ENCODE data around the gene PML. TPM values are rescaled to one million over a fixed set of nuclear protein-coding genes. Genes with fewer than 3 reads are reported as not detected.

Gene PML
- polyA plus RNA-seq, 1 donor (not counting 4 experiments of a cell fraction or from before 2014, with no cell fraction given) = 20.5 TPM

DNA sequence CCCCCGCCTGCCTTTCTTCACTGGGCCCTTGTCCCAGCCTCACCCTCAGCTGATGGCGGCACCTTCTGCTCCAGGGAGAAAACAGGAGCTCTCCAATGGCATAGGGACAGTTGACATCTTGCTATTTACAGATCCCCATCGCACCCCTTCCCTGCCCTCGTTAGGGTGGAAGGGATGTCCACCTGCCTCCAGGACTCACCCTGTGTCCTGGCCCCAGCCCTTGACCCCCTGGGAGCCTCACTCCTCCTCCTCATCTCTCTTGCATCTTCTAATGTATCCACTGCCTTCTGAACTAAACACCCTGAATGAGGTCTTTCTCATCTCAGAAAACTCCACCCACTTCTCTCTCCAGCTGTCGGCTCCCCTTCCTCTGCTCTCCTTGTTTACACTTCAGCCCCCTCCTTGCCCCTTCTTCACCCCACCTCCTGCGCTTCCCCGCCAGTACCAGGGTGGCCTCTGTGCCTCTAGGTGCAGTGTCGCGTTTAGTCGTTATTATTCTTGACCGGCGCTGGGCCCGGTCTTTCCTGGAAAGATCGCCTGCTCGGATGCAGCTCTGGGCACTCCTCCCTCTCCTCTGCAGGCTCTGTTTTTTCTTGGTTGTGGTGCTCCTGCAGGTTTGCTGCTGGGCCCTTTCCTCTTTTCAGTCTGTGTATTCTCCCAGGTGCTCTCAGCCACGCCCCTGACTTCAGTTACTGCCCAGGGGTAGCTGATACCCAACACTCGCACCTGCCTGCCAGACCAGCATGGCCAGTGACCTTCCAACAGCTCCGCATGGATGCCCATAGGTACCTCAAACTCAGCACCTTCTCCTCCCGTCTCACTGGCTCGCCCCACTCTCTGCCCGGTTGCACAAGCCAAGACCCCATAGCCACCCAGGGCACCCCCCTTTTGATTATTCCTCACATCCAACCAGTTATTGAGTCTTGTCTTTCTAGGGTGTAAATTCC is 42.9 kb downstream of the PML start:
- H3K4me3 ChIP-seq (ENCODE audit: control insufficient read depth in 2 of 3, extremely low read depth in 1 of 3, insufficient read depth in 2 of 3, low read depth in 1 of 3, low read length in 3 of 3) = no peak overlapping the region
- dilution Hi-C loops (cut with MboI; ENCODE audit: extremely low pct_ligation_motif_present, low sequenced_read_pairs) = no loop called here
- TF ChIP-seq, protein P1, sequence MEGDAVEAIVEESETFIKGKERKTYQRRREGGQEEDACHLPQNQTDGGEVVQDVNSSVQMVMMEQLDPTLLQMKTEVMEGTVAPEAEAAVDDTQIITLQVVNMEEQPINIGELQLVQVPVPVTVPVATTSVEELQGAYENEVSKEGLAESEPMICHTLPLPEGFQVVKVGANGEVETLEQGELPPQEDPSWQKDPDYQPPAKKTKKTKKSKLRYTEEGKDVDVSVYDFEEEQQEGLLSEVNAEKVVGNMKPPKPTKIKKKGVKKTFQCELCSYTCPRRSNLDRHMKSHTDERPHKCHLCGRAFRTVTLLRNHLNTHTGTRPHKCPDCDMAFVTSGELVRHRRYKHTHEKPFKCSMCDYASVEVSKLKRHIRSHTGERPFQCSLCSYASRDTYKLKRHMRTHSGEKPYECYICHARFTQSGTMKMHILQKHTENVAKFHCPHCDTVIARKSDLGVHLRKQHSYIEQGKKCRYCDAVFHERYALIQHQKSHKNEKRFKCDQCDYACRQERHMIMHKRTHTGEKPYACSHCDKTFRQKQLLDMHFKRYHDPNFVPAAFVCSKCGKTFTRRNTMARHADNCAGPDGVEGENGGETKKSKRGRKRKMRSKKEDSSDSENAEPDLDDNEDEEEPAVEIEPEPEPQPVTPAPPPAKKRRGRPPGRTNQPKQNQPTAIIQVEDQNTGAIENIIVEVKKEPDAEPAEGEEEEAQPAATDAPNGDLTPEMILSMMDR (optimal IDR thresholded peaks at IDR 0.05 in 1 of 3, IDR thresholded peaks at IDR 0.05 in 1 of 3, conservative IDR thresholded peaks at IDR 0.05 in 1 of 3; ENCODE audit: extremely low read depth in 1 of 3, insufficient read depth in 2 of 3, low read length in 3 of 3) = no peak
- no peak for TF ChIP-seq EZH2 (IDR thresholded peaks at IDR 0.05; ENCODE audit: low read length)
- no peaks in the 10 kb centered on the region for H3K9me3 ChIP-seq (ENCODE audit: control insufficient read depth, low read depth, low read length)
- peaks cover 3% of the 10 kb centered on the region for H3K4me1 ChIP-seq (ENCODE audit: control insufficient read depth, extremely low read depth, insufficient read depth, low read length)
- DNase-seq (ENCODE audit: low read depth, low spot score) = no peak
- H3K27ac ChIP-seq (ENCODE audit: control insufficient read depth, insufficient read depth, low read length) = no peak overlapping the region
- no peaks in the 10 kb centered on the region for H4K20me1 ChIP-seq (ENCODE audit: control insufficient read depth, extremely low read depth, insufficient read depth, low read length)
- H3K36me3 ChIP-seq (ENCODE audit: control insufficient read depth in 2 of 2, extremely low read depth in 1 of 2, insufficient read depth in 2 of 2, low read length in 2 of 2) = peaks cover 37 to 46% of the 10 kb centered on the region in 2 experiments
- no peak overlapping the region for H2AFZ ChIP-seq (ENCODE audit: control insufficient read depth, low read length)
- H3K9me1 ChIP-seq (ENCODE audit: control insufficient read depth, extremely low read depth, insufficient read depth, low read length) = no peaks in the 10 kb centered on the region
- no peaks in the 10 kb centered on the region for H3K27me3 ChIP-seq (ENCODE audit: control insufficient read depth, extremely low read depth, insufficient read depth, low read length)
- no peak overlapping the region for H3K4me2 ChIP-seq (ENCODE audit: control insufficient read depth, extremely low read depth, insufficient read depth, low read depth, low read length)
- no peak for FAIRE-seq
- H3K79me2 ChIP-seq (ENCODE audit: control insufficient read depth, insufficient read depth, low read length) = no peaks in the 10 kb centered on the region
- H3K9ac ChIP-seq (ENCODE audit: control insufficient read depth, extremely low read depth, insufficient read depth, low read length) = no peak overlapping the region

DNA sequence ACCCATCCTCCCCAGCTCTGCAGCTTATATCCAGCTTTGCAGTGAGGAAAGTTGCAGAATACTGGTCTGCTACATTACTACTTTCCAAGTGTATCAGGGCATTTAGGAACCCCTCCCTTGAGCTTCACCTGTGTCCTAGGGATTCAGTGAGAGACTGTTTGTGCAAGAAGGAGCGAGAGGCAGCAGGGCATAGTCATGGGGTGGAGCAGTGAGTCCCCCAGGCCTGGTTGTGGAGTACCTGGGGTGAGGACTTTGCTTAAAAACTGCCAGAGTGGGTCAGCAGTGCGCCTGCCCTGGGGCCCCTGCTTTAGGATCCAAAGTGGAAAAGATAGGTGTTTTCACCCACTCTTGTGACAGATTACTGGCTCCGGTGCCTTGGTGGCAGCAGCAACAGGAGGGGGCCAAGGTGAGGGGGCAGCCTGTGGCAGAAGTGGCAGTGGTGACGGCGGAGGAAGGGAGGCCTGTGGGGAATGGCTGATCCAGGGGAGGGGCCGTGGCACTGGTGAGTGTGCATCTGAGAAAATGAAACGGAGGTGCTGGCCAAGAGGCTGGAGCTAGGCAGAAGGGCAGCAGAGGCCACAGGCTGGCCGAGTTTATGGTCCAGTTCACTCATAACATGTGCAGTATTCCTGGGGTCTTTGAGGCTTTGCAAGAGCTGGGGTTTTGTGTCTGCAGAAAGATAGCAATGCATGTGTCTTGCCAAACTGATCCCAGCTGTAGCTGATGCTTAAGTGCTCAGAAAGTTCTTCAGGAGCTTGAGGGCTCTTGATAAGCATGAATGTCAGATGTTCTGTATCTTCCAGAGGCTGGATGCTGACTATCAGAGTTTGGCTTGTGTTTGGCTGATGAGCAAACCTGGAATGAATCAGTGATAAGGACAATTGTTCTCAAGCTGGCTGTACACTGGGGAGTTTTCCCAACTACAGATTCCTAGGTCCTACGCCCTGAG is 44.5 kb downstream of the PML start:
- Histone ChIP-seq H2AFZ (ENCODE audit: control insufficient read depth, low read length) (no peak overlapping the region), H3K79me2 (ENCODE audit: control insufficient read depth, insufficient read depth, low read length) (no peaks in the 10 kb centered on the region), H3K36me3 (ENCODE audit: control insufficient read depth in 2 of 2, extremely low read depth in 1 of 2, insufficient read depth in 2 of 2, low read length in 2 of 2) (peaks cover 27 to 41% of the 10 kb centered on the region in 2 experiments), H3K4me3 (ENCODE audit: control insufficient read depth in 2 of 3, extremely low read depth in 1 of 3, insufficient read depth in 2 of 3, low read depth in 1 of 3, low read length in 3 of 3) (no peak overlapping the region), H3K9ac (ENCODE audit: control insufficient read depth, extremely low read depth, insufficient read depth, low read length) (no peak overlapping the region), H3K9me3 (ENCODE audit: control insufficient read depth, low read depth, low read length) (no peaks in the 10 kb centered on the region), H3K4me1 (ENCODE audit: control insufficient read depth, extremely low read depth, insufficient read depth, low read length) (peaks cover 3% of the 10 kb centered on the region), H3K27me3 (ENCODE audit: control insufficient read depth, extremely low read depth, insufficient read depth, low read length) (no peaks in the 10 kb centered on the region), H3K27ac (ENCODE audit: control insufficient read depth, insufficient read depth, low read length) (no peak overlapping the region), H3K4me2 (ENCODE audit: control insufficient read depth, extremely low read depth, insufficient read depth, low read depth, low read length) (no peak overlapping the region), H4K20me1 (ENCODE audit: control insufficient read depth, extremely low read depth, insufficient read depth, low read length) (no peaks in the 10 kb centered on the region), H3K9me1 (ENCODE audit: control insufficient read depth, extremely low read depth, insufficient read depth, low read length) (no peaks in the 10 kb centered on the region)
- TF ChIP-seq, protein P1 (optimal IDR thresholded peaks at IDR 0.05 in 1 of 3, IDR thresholded peaks at IDR 0.05 in 1 of 3, conservative IDR thresholded peaks at IDR 0.05 in 1 of 3; ENCODE audit: extremely low read depth in 1 of 3, insufficient read depth in 2 of 3, low read length in 3 of 3) = no peak
- no peak for TF ChIP-seq EZH2 (IDR thresholded peaks at IDR 0.05; ENCODE audit: low read length)
- FAIRE-seq = peak; percentile 29
- dilution Hi-C loops (cut with MboI; ENCODE audit: extremely low pct_ligation_motif_present, low sequenced_read_pairs) = no loop called here
- no peak for DNase-seq (ENCODE audit: low read depth, low spot score)

Data from keratinocyte (primary cell).